ENCODE data around the gene TSHZ1.

The TSHZ1 gene

GRCh38 chr18:75338631-75339030, 128.0 kb downstream of the TSHZ1 start:
- no peak overlapping the region for H3K4me3 Mint-ChIP-seq
- no peak overlapping the region for H3K27ac Mint-ChIP-seq
- no peaks in the 10 kb centered on the region for H3K36me3 Mint-ChIP-seq (ENCODE audit: low read depth)
- no peaks in the 10 kb centered on the region for H3K27me3 Mint-ChIP-seq
- no peaks in the 10 kb centered on the region for H3K4me1 Mint-ChIP-seq (ENCODE audit: low read depth)
- no peaks in the 10 kb centered on the region for H3K9me3 Mint-ChIP-seq
- DNase-seq: no peak

Data from activated T-cell treated with anti-CD3 and anti-CD28 coated beads, Interleukin-2, amount 50 U/mL, for 24 hours (primary cell).